SKM-1 (cell line): ENCODE measurements around the gene INAFM1.

Source experiments
- DNase-seq: peaks from one replicate; lab custom pipeline; 2025; ENCODE audit not compliant: unreplicated experiment; lab: John Stamatoyannopoulos, UW

Gene INAFM1

GRCh38 chr19:47274071-47274890 is at the start of gene INAFM1:
INAFM1 (plus strand) TSS chr19:47274885; CDS start chr19:47274920, 35 bp downstream.
- DNase-seq, result peak; percentile 21

- peak; percentile 19 for DNase-seq
Observed at GRCh38 chr19:47225746-47226425, 48.8 kb upstream of the INAFM1 start.

- peak; percentile 45 for DNase-seq
Observed at GRCh38 chr19:47226426-47227351, 48.0 kb upstream of the INAFM1 start.

GRCh38 chr19:47227352-47228167 is 47.1 kb upstream of the INAFM1 start:
- DNase-seq, result peak; percentile 55

DNA sequence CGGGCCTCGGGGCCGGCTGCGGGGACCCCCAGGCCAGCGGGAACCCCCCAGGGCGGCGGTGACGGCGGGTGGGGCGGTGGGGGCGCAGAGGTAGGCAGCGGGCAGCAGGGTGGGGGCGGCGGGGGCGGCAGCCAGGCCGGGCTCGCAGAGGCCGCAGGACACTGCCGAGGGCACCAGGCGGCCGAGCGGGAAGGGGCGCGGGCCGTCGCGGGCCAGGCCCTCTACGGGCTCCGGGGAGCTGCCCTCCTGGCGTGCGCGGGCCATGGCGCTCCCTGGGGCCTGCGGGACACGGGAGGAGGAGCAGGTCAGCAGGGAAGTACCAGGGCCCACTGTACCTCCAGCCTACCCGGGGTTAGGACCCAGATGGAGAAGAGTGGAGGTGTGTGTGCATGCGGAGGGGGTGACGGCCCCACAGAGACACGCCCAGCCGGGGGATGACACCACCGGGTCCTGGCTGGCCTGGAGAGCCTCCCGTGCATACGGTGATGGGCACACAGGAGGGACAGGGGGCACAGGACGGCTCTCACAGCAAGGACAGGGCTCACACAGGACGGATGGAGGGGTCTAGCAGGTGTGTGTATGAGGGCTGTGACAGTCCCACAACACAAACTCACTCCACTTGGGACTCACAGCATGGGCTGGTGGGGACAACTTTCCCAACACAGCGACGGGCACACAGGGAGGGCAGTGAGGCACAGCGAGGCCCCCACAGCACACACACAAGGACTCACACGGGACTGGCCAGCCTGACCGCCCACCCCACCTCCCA is 46.3 kb upstream of the INAFM1 start:
- DNase-seq, result no peak

DNA sequence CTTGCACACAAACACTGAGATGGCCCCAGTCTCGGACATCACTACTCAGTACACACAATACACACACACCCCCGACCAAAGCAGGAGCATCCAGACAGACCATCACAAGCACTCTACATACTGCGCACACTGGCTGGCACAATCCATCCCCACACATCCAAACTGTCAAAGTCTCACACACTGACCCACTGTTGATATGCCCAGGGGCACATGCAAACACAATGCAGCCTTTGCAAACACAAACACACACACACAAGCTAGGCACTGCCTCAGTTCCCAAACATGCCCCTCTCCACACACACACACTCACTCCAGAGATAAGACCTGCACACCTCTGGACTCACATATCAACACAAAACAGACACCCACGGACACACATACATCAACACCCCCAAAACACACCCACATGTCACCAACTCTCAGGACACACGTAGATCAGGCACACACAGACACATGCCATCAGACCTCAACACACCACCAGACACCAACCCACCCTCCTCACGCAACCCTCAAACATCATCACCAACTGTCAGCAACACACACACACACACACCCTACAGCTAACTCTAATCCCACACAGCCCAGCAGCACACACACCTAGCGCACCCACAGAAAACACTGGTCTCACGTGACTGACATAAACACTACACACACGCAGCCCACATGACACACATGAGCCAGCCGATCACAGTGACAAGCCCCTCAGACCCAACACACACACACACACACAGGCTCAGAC is 45.6 kb upstream of the INAFM1 start:
- DNase-seq, result no peak

DNA sequence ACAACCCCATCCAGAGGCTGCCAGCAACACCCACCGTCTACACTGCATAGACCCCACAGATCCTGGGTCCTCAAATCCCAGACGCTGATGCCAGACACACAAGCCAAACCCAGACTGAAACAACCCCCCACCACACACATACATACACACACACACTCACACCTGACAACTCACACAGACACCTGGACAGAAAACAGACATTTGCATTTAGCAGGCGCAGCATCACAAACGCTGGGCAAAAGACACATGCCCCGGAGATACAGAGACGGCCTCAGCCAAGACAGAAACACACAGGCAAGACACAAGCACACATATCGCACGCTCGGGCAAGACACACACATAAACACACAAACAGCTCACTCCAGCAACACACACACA is 45.0 kb upstream of the INAFM1 start:
- DNase-seq, result no peak

DNA sequence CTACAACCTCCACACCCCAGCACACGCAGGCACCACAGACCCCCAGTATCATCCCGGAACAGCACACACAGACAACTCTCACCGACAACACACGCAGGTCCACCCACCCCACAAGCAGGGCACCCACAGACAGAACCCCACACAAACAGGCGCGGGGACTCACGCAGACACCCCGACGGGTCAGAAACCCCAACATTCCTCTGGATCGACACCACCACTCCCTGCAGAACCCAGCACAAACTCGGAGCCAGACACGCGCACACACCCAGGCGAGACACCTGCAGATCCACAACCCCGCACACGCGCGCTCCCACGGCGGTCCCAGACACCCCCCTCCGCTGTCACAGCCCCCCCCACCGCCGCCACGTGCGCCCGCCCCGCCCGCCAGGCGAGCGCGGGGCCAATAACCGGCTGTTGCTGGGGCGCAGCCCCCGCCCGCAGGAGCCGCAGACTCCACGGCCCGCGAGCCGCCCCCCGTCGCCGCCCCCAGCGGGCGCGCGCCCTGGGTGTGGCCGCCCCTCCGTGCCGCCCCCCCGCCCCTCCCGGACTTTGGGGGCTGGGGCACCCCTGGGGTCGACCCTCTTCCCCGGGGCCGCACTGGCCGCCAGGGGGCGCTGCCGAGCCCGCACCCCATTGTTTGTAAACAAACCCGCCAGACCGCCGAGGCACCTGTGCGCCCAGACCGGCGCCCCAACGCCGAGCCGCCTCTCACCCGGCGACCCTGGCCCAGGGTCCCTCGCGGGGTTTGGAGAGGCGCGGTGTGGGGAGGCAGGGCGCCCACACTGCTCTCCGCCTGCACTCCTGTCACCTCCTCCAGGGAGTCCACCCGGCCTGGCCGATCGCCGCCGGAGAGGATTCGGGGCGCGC is 44.4 kb upstream of the INAFM1 start:
- no peak for DNase-seq

- no peak for DNase-seq
Observed at GRCh38 chr19:47230921-47231214, 43.8 kb upstream of the INAFM1 start, which contains the start of gene BBC3. BBC3 (minus strand) TSS chr19:47231199; CDS start chr19:47228431, 2,768 bp downstream.

- DNase-seq, result peak; percentile 6
Observed at GRCh38 chr19:47231215-47232054, 43.2 kb upstream of the INAFM1 start.

- DNase-seq, result no peak
Observed at GRCh38 chr19:47232422-47233211, 42.1 kb upstream of the INAFM1 start.

DNA sequence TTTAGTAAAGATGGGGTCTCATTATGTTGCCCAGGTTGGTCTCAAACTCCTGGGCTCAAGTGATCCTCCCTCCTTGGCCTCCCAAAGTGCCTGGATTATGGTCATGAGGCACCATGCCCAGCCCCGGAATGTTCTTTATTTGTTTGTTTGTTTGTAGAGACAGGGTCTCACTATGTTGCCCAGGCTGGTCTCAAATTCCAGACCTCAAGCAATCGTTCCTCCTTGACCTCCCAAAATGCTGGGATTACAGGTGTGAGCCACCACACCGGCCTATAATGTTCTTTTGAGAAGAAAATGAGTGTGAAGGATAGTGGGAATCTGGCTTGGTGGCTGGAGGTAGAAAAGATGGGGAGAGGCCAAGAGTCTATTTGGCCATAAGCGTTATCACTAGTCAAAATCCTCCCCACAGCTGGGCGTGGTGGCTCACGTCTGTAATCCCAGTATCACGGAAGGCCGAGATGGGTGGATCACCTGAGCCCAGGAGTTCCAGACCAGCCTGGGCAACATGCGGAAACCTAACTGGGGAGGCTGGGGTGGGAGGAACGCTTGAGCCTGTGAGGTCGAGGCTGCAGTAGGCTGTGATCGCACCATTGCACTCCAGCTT is 38.5 kb upstream of the INAFM1 start:
- DNase-seq, result no peak

DNA sequence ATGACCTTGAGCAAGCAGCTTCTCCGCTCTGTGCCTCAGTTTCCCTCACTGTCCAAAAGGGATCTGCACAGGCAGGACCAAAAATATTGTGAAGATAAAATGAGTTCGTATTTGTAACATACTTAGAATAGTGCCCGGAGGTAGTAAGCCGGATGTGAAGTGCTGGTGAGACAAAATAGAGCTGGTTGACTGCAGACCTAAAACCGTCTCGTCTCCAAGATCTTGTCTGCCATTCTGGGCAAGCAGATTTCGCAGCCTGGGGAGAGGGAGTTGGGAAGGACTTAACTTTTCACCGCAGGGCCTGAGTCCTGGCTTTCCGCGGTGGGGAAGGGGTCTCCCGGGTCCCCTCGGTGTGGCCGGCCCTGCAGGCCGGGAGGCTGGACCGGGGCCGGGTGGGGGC is 35.5 kb upstream of the INAFM1 start:
- no peak for DNase-seq

GRCh38 chr19:47239610-47240296 is 34.9 kb upstream of the INAFM1 start:
- DNase-seq, result no peak

GRCh38 chr19:47240556-47240955 is 34.1 kb upstream of the INAFM1 start:
- no peak for DNase-seq
